H1 (cell line): Measurements from ENCODE around the gene THOC5. TPM values are rescaled to one million over a fixed set of nuclear protein-coding genes. Genes with fewer than 3 reads are reported as not detected.

Experiments
- CTCF ChIA-PET: fragments of 300-600 bp; sonication (Branson Sonifier 250); formaldehyde crosslinking; loops from one replicate; lab custom pipeline; 2021; ENCODE audit not compliant: partially characterized antibody; lab: Charles Lee
- POLR2A ChIA-PET: fragments of 300-600 bp; sonication (Branson Sonifier 250); formaldehyde crosslinking; loops from one replicate; lab custom pipeline; 2021; ENCODE audit warnings: inconsistent platforms; ENCODE audit not compliant: partially characterized antibody; lab: Charles Lee
- DNase-seq, 2 experiments: peaks; one replicate each; pipeline versions ENCODE4 v3.0.0 to v3.0.0-alpha.2; 2010 to 2022; ENCODE audit warnings: low spot score in 2 of 2, low read depth in 1 of 2, mixed read lengths in 1 of 2
- FAIRE-seq: peaks from 2 replicates; lab custom pipeline; 2011; peaks lifted over from hg19 to GRCh38; lab: Jason Lieb, UNC
- H2AFZ ChIP-seq: 2 replicates; pipeline ENCODE4 v1.8.1; 2012; ENCODE audit warnings: low read length, inconsistent platforms
- H2AK5ac ChIP-seq: 2 replicates; pipeline ENCODE4 v1.6.1; 2013; ENCODE audit warnings: low read depth, low read length
- H2BK120ac ChIP-seq: replicated peaks from 2 replicates; pipeline ENCODE3; 2013; ENCODE audit warnings: low read depth, low read length, inconsistent platforms
- H2BK12ac ChIP-seq: 2 replicates; pipeline ENCODE4 v1.6.1; 2013; ENCODE audit warnings: low read depth, low read length
- H2BK15ac ChIP-seq: 2 replicates; pipeline ENCODE4 v1.6.1; 2013; ENCODE audit warnings: low read length
- H2BK20ac ChIP-seq: 2 replicates; pipeline ENCODE4 v1.6.1; 2013; ENCODE audit warnings: low read length
- H2BK5ac ChIP-seq: 2 replicates; pipeline ENCODE4 v1.6.1; 2013; ENCODE audit warnings: low read depth, low read length
- H3K14ac ChIP-seq: 2 replicates; pipeline ENCODE4 v1.6.1; 2013; ENCODE audit warnings: inconsistent platforms; ENCODE audit not compliant: insufficient read length
- H3K18ac ChIP-seq: 2 replicates; pipeline ENCODE4 v1.6.1; 2013; ENCODE audit warnings: low read length; ENCODE audit errors: extremely low read depth
- H3K23ac ChIP-seq: 2 replicates; pipeline ENCODE4 v1.6.1; 2013; ENCODE audit warnings: inconsistent platforms; ENCODE audit not compliant: insufficient read length
- H3K23me2 ChIP-seq: 2 replicates; pipeline ENCODE4 v1.6.1; 2013; ENCODE audit warnings: low read depth, low read length
- H3K27ac ChIP-seq: 2 replicates; pipeline ENCODE4 v1.6.1; 2011; ENCODE audit warnings: low read depth, low read length, inconsistent platforms
- H3K27me3 ChIP-seq, 4 experiments: replicated peaks in 1 of 4; 1 replicate in 1 of 4; 2 replicates in 3 of 4; pipeline versions ENCODE4 v1.6.1 to v1.8.1; 2011 to 2013; ENCODE audit warnings: low read length in 3 of 4, mild to moderate bottlenecking in 3 of 4, inconsistent platforms in 2 of 4, mixed read lengths in 2 of 4, moderate library complexity in 1 of 4; ENCODE audit not compliant: control insufficient read depth in 3 of 4, insufficient read depth in 3 of 4; ENCODE audit errors: extremely low read depth in 1 of 4
- H3K36me3 ChIP-seq, 4 experiments: 2 replicates each; pipeline versions ENCODE4 v1.6.1 to v1.8.1; 2011 to 2013; ENCODE audit warnings: mild to moderate bottlenecking in 4 of 4, low read length in 3 of 4, moderate library complexity in 2 of 4, control low read depth in 1 of 4, inconsistent platforms in 1 of 4; ENCODE audit not compliant: insufficient read depth in 4 of 4, control insufficient read depth in 2 of 4
- H3K4ac ChIP-seq: replicated peaks from 2 replicates; pipeline ENCODE3; 2013; ENCODE audit warnings: low read length, low read depth, mixed read lengths, inconsistent platforms; ENCODE audit not compliant: insufficient read length
- H3K4me1 ChIP-seq, 4 experiments: replicated peaks in 1 of 4; 1 replicate in 1 of 4; 2 replicates in 3 of 4; pipeline versions ENCODE4 v1.6.1 to v1.8.1; 2011 to 2013; ENCODE audit warnings: low read length in 3 of 4, inconsistent platforms in 2 of 4, mixed read lengths in 1 of 4; ENCODE audit not compliant: insufficient read depth in 4 of 4, control insufficient read depth in 3 of 4
- H3K4me2 ChIP-seq, 2 experiments: 2 replicates each; pipeline versions ENCODE4 v1.6.1 to v1.8.1; 2011 to 2013; ENCODE audit warnings: low read depth in 2 of 2, low read length in 2 of 2, control low read depth in 1 of 2, inconsistent platforms in 1 of 2, mild to moderate bottlenecking in 1 of 2; ENCODE audit not compliant: insufficient read depth in 1 of 2
- H3K4me3 ChIP-seq, 4 experiments: fragments of 200-600, 300-600 bp in 1 of 4; sonication (generic), shearing (Covaris generic), sonication (Bioruptor Twin) in 1 of 4; 2 replicates each; pipeline versions ENCODE4 v1.5.1 to v1.8.1; 2011 to 2016; ENCODE audit warnings: low read length in 4 of 4, low read depth in 3 of 4, control low read depth in 2 of 4, inconsistent platforms in 2 of 4, mild to moderate bottlenecking in 2 of 4, mixed read lengths in 1 of 4, moderate library complexity in 1 of 4; ENCODE audit not compliant: insufficient read depth in 2 of 4; ENCODE audit errors: extremely low read depth in 1 of 4
- H3K56ac ChIP-seq: replicated peaks from 2 replicates; pipeline ENCODE3; 2013; ENCODE audit warnings: low read depth, mild to moderate bottlenecking, mixed read lengths, low read length, inconsistent platforms; ENCODE audit not compliant: insufficient read length
- H3K79me1 ChIP-seq: 2 replicates; pipeline ENCODE4 v1.6.1; 2013; ENCODE audit warnings: low read depth, low read length, control low read depth
- H3K79me2 ChIP-seq, 2 experiments: 2 replicates each; pipeline versions ENCODE4 v1.6.1 to v1.8.1; 2012 to 2013; ENCODE audit warnings: low read length in 2 of 2, mild to moderate bottlenecking in 2 of 2, inconsistent platforms in 1 of 2; ENCODE audit not compliant: insufficient read depth in 2 of 2, control insufficient read depth in 1 of 2
- H3K9ac ChIP-seq, 4 experiments: replicated peaks in 1 of 4; 1 replicate in 1 of 4; 2 replicates in 3 of 4; pipeline versions ENCODE4 v1.6.1 to v1.8.1; 2011 to 2013; ENCODE audit warnings: low read depth in 3 of 4, low read length in 3 of 4, control low read depth in 2 of 4, mild to moderate bottlenecking in 2 of 4, moderate library complexity in 2 of 4, inconsistent platforms in 1 of 4; ENCODE audit errors: extremely low read depth in 1 of 4
- H3K9me3 ChIP-seq, 2 experiments: 2 replicates each; pipeline versions ENCODE4 v1.6.1 to v1.8.1; 2012 to 2013; ENCODE audit warnings: mild to moderate bottlenecking in 2 of 2, moderate library complexity in 2 of 2, control low read depth in 1 of 2, inconsistent platforms in 1 of 2, low read depth in 1 of 2, low read length in 1 of 2, mixed read lengths in 1 of 2; ENCODE audit not compliant: insufficient read depth in 2 of 2
- H4K20me1 ChIP-seq, 2 experiments: replicated peaks in 1 of 2; 2 replicates each; pipeline versions ENCODE3 to v1.8.1; 2011 to 2013; ENCODE audit warnings: inconsistent platforms in 2 of 2, low read length in 2 of 2, mild to moderate bottlenecking in 1 of 2; ENCODE audit not compliant: insufficient read depth in 2 of 2, control insufficient read depth in 1 of 2
- H4K5ac ChIP-seq: 2 replicates; pipeline ENCODE4 v1.6.1; 2013; ENCODE audit warnings: low read length, low read depth, mixed read lengths, inconsistent platforms; ENCODE audit not compliant: insufficient read length
- H4K8ac ChIP-seq: 2 replicates; pipeline ENCODE4 v1.8.0; 2013; ENCODE audit warnings: mild to moderate bottlenecking, moderate library complexity, low read length, inconsistent platforms; ENCODE audit not compliant: insufficient read depth; ENCODE audit errors: extremely low read depth
- H4K91ac ChIP-seq: replicated peaks from 2 replicates; pipeline ENCODE3; 2013; ENCODE audit warnings: low read length, mixed read lengths, inconsistent platforms; ENCODE audit not compliant: insufficient read length
- CHD1 ChIP-seq: IDR thresholded peaks from 2 replicates; pipeline ENCODE4 v1.6.1; 2012; ENCODE audit warnings: low read depth, low read length, improper control_type of control experiment
- WGBS, 2 experiments: shearing (Covaris generic) in 1 of 2; methylation state at CpG; one replicate each; pipeline versions ENCODE4 v1.1.6 to v1.1.7; 2013 to 2015; ENCODE audit warnings: low lambda C conversion rate in 2 of 2, mixed read lengths in 2 of 2, inconsistent platforms in 1 of 2, low coverage in 1 of 2, missing lambda C conversion rate in 1 of 2; ENCODE audit not compliant: insufficient replicate concordance in 2 of 2, insufficient coverage in 1 of 2, insufficient read length in 1 of 2; ENCODE audit errors: extremely low coverage in 1 of 2, missing lambda C conversion rate in 1 of 2; 5-methylcytosine and 5-hydroxymethylcytosine counted together
- polyA plus RNA-seq, 7 experiments: library from polyadenylated mRNA; depleted of rRNA in 3 of 7; stranded (reverse) in 5 of 7; unstranded in 2 of 7; fragments of >200 nt in 5 of 7; fragments of 200-250 nt in 2 of 7; gene quantifications; 1 replicate in 5 of 7; 2 replicates in 1 of 7; 4 replicates in 1 of 7; pipeline versions ENCODE4 v1.2.1 to v1.2.3, GENCODE V29; 2011 to 2013; ENCODE audit warnings: missing spikeins in 2 of 7, mixed read lengths in 2 of 7
- total RNA-seq: library from RNA; stranded (reverse); fragmentation: NEBNext Ultra II Directional; extraction: Animal tissue kit (Norgen Biotek cat#: 25700); gene quantifications from 2 replicates; pipeline ENCODE4 v1.2.1, GENCODE V29; 2021

The THOC5 gene
- total and polyA plus RNA-seq, 2 of the 8 experiments (the other 6 are each of a cell fraction or from before 2014, with no cell fraction given), result 27.7 to 65.7 TPM

DNA sequence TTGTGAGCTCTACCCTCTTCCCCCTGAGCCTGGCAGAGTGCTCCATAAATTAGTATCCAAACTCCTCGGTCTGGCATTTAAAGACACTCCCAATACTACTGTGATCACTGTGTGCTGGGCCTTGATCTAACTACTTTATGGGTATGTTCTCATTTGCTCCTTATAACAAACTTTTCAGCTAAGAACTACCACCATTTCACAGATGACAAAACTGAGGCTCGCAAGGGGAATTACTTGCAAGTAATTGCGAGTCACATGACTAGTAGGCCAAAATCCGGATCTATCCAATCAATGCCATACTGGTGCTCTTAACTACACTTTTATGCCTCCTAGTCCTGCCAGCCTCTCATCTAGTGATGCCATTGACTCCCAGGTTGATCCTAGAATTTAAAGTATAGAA, 3.6 kb downstream of the THOC5 start:
- Histone ChIP-seq H2BK12ac (no peak overlapping the region), H3K27ac (no peak overlapping the region), H3K56ac (no peak overlapping the region), H2AFZ (no peak overlapping the region), H4K20me1 (no peaks in the 10 kb centered on the region), H4K8ac (no peak overlapping the region), H3K23me2 (peaks cover 3% of the 10 kb centered on the region; the same call in 1 of the 2 replicates), H3K4me3 (no peak overlapping the region), H3K4ac (no peak overlapping the region), H3K36me3 (peaks cover 9 to 39% (median 18%) of the 10 kb centered on the region in 4 experiments; a peak in 7 of 8 replicates), H2BK20ac (no peak overlapping the region), H3K27me3 (no peaks in the 10 kb centered on the region), H3K18ac (no peak overlapping the region), H2BK5ac (no peak overlapping the region), H4K91ac (no peak overlapping the region), H3K4me1 (no peaks in the 10 kb centered on the region), H3K9ac (no peak overlapping the region), H4K5ac (no peak overlapping the region), H3K4me2 (no peak overlapping the region), H3K9me3 (peaks cover 0 to 7% of the 10 kb centered on the region in 2 experiments; a peak in 1 of 4 replicates), H2AK5ac (no peak overlapping the region), H3K23ac (no peak overlapping the region), H2BK120ac (no peak overlapping the region), H3K79me1 (no peaks in the 10 kb centered on the region), H3K79me2 (peaks cover 0 to 15% of the 10 kb centered on the region in 2 experiments; a peak in 1 of 4 replicates), H2BK15ac (no peak overlapping the region), H3K14ac (no peak overlapping the region)
- CTCF ChIA-PET, result interaction anchor here (0.6 to 1.2 kb wide), 2 partner anchors 34 to 155 kb away, joined by 3 to 4 read pairs; no protein-coding TSS in a partner anchor
- FAIRE-seq (no peak), DNase-seq (no peak)
- TF ChIP-seq CHD1, result no peak
- POLR2A ChIA-PET, result interaction anchor here (1.0 kb wide), 1 partner anchor 45 kb away, joined by 4 read pairs; no protein-coding TSS in a partner anchor
- 92% methylated on average over 4 of the region's 4 CpGs; no CpG with 5 or more reads in 1 of the 2 experiments for WGBS, 2 experiments
